ENCODE data around the gene KRT40. TPM values are rescaled to one million over a fixed set of nuclear protein-coding genes. Genes with fewer than 3 reads are reported as not detected.

KRT40 gene
- total RNA-seq, 1 donor from 2014 or later: not detected

GRCh38 chr17:40938981-40939380 lies 45.1 kb downstream of the KRT40 start:
- no peak for TF ChIP-seq CTCF (IDR thresholded peaks at IDR 0.05; ENCODE audit: borderline replicate concordance)
- Histone ChIP-seq H3K27ac (replicated peaks) (no peak overlapping the region), H3K4me1 (no peaks in the 10 kb centered on the region), H3K4me3 (no peak overlapping the region), H3K9me3 (replicated peaks) (no peaks in the 10 kb centered on the region), H3K36me3 (no peaks in the 10 kb centered on the region), H3K27me3 (ENCODE audit: low read depth) (peaks cover 68% of the 10 kb centered on the region)
- DNase-seq: no peak
- intact Hi-C loops (cut with micrococcal nuclease): no loop called here

- Histone ChIP-seq H3K27ac (replicated peaks) (no peak within 1 kb of the TSS), H3K36me3 (no peaks in the 10 kb centered on the region), H3K4me3 (no peak within 1 kb of the TSS), H3K9me3 (replicated peaks) (no peaks in the 10 kb centered on the region), H3K27me3 (ENCODE audit: low read depth) (peaks cover 68% of the 10 kb centered on the region), H3K4me1 (no peaks in the 10 kb centered on the region)
- intact Hi-C loops (cut with micrococcal nuclease): no loop called here
- no peak for TF ChIP-seq CTCF (IDR thresholded peaks at IDR 0.05; ENCODE audit: borderline replicate concordance)
- DNase-seq: no peak
These were observed 46.7 kb downstream of the KRT40 start, which contains the start of gene KRT23 for GRCh38 chr17:40937384-40937819. TSS of gene KRT23 (minus strand) at chr17:40937646. CDS start at chr17:40936603, 1,043 bp downstream.

- H3K4me3 ChIP-seq: no peak overlapping the region
- no peak for DNase-seq
- TF ChIP-seq CTCF (IDR thresholded peaks at IDR 0.05; ENCODE audit: borderline replicate concordance): no peak
- no peak overlapping the region for H3K27ac ChIP-seq (replicated peaks)
- H3K4me1 ChIP-seq: no peaks in the 10 kb centered on the region
- no peaks in the 10 kb centered on the region for H3K9me3 ChIP-seq (replicated peaks)
- peaks cover 70% of the 10 kb centered on the region for H3K27me3 ChIP-seq (ENCODE audit: low read depth)
- no peaks in the 10 kb centered on the region for H3K36me3 ChIP-seq
- intact Hi-C loops (cut with micrococcal nuclease): no loop called here
These were observed 47.1 kb downstream of the KRT40 start for GRCh38 chr17:40936976-40937375.

GRCh38 chr17:40936437-40936971 lies 47.6 kb downstream of the KRT40 start:
- Histone ChIP-seq H3K4me1 (no peaks in the 10 kb centered on the region), H3K36me3 (no peaks in the 10 kb centered on the region), H3K27me3 (ENCODE audit: low read depth) (peaks cover 65% of the 10 kb centered on the region), H3K4me3 (no peak overlapping the region), H3K9me3 (replicated peaks) (no peaks in the 10 kb centered on the region), H3K27ac (replicated peaks) (no peak overlapping the region)
- intact Hi-C loops (cut with micrococcal nuclease): no loop called here
- DNase-seq: no peak
- TF ChIP-seq CTCF (IDR thresholded peaks at IDR 0.05; ENCODE audit: borderline replicate concordance): no peak

GRCh38 chr17:40935624-40936023 lies 48.5 kb downstream of the KRT40 start:
- DNase-seq: no peak
- H3K27me3 ChIP-seq (ENCODE audit: low read depth): peaks cover 62% of the 10 kb centered on the region
- TF ChIP-seq CTCF (IDR thresholded peaks at IDR 0.05; ENCODE audit: borderline replicate concordance): no peak
- H3K4me1 ChIP-seq: no peaks in the 10 kb centered on the region
- H3K36me3 ChIP-seq: no peaks in the 10 kb centered on the region
- no peaks in the 10 kb centered on the region for H3K9me3 ChIP-seq (replicated peaks)
- intact Hi-C loops (cut with micrococcal nuclease): no loop called here
- H3K4me3 ChIP-seq: no peak overlapping the region
- H3K27ac ChIP-seq (replicated peaks): no peak overlapping the region
